Measurements from ENCODE around the gene SPAG7.

Gene SPAG7

DNA sequence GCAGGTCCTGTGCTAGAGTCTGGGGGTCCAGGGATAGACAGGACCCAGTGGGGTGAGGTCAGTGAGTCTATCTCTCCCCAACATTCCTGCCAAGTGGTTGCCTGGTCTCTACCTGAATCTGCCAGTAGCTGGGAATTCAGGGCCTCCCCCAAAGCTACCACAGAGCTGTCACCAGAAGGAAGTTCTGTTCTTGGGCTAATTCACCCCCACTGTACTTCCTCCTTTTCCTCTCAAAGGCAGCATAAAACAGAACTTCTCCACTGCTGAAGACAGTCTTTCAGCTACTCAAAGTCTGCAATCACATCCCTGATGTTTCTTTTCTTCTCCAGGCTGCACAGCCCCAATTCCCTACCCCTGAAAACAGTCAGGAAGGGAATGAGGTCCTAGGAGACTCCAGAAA, 11.1 kb upstream of the SPAG7 start:
- in situ Hi-C loops (cut with MboI; ENCODE audit: low sequenced_read_pairs), result no loop called here

DNA sequence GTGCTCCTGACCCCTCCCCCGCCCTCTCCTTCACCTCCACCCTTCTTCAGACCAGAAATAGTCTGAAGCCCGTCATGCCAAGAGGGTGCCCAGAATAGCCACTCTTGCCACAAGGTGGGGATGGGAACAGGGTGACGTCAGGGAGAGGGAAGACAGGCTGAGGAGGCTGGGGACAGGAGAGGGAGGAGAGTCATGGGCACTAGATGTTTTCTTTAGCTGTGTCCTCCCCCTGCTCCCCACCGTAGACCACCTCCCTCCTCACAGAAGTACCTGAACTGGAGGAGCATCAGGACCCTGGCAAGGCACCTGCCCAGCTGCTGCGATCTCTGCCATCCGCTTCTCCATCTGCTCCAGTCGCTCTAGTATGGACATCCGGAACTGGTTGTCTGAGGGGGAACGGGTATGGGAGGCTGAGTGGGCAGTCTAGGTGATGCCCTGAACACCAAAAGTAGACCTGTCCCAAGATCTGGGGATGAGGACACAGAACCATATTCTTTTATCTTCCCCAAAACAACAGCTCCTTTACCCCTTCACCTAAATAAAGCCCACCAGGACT, 6.6 kb upstream of the SPAG7 start:
- in situ Hi-C loops (cut with MboI; ENCODE audit: low sequenced_read_pairs), result no loop called here

DNA sequence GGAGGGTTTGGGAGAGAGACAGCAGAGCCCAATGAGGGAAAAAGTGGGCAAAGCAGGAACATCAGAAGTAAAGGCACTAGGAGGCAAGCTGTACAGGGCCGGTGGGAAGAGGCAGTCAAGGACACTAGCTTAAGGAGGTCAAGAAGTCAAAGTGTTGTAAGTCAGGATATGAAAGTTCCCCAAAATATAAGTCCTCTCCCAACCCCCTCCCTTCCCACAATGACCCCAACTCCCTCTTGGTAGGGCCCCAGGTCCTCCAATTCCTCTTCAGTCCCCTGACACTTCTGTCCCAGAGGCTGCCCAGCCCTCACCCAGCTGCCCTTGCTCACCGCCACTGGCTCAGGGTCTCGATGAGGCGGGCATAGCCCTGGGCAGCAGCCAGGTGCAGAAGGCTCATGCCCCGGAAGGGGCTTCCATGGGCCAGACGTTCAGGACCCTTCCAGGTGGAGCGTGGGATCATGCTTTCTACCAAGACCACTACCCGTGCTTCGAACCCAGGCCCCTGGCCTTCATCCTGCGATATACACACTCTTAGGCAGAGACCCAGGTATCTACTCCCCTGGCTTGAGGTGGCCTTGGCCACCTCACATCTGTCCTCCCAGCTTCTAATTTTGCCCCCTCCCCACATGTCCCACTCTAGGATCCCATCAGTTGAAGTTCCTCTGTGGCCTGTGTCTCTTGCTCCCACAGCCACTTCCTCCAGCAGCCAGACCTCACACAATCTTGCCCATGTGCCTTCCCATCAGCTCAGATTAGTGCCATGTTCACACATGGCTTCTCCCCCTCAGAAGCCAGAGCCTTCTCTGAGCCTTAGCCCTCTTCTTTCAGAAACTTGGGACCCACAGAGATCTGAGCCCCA, 5.9 kb upstream of the SPAG7 start:
- in situ Hi-C loops (cut with MboI; ENCODE audit: low sequenced_read_pairs), result no loop called here

DNA sequence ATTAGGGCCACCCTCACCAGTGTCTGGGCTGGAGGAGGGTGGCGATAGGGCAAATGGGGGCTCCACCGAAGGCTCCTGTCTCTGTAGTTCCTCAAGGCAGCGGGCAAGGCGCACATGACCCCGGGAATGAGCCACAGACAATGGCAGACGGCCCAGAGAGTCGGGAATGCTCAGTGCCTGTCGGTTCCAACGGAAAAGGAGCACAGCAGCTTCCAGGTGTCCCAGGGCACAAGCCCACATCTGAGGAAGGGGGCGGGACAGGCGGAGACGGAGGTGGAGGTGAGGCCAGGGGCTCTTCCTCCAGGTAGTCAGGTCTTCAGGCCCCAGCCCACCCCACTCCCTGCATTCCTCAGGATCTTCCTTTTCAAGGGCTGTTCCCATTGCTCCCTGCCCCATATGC, 5.1 kb upstream of the SPAG7 start:
- in situ Hi-C loops (cut with MboI; ENCODE audit: low sequenced_read_pairs), result no loop called here

DNA sequence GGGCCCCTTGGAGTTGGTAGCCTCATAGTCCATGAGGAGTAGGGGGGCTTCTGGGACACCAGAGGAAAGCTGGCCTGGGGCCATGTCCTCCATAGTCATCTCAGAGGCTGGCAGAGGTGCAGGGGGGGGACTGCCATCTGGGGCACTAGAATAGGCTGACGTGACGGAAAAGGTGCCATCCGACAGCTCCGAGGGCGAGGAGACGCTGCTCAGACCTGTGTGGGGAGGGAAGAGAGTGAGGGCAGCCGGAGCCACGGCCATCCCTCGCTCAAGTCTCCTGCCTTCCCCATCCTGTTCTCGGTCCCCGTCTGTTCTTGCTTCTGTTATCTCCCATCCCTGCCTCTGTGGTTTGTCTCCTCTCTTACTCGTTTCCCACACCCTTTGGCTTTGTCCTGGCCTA, 4.7 kb upstream of the SPAG7 start:
- in situ Hi-C loops (cut with MboI; ENCODE audit: low sequenced_read_pairs), result no loop called here

DNA sequence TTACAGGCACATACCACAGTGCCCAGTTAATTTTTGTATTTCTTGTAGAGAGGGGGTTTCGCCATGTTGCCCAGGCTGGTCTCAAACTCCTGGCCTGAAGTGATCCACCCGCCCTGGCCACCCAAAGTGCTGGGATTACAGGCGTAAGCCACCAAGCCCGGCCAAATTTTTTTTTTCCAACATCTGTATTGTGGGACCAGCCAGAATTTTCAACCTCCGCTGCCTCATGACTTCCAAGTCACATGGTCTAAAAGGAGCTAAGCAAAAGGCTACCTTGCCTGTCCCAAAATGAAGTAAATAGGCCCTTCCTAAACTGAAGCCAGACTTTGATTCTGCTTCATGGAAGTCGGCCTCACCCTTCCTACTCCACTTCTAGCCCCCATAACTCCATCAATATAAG, 4.2 kb upstream of the SPAG7 start:
- in situ Hi-C loops (cut with MboI; ENCODE audit: low sequenced_read_pairs), result no loop called here

DNA sequence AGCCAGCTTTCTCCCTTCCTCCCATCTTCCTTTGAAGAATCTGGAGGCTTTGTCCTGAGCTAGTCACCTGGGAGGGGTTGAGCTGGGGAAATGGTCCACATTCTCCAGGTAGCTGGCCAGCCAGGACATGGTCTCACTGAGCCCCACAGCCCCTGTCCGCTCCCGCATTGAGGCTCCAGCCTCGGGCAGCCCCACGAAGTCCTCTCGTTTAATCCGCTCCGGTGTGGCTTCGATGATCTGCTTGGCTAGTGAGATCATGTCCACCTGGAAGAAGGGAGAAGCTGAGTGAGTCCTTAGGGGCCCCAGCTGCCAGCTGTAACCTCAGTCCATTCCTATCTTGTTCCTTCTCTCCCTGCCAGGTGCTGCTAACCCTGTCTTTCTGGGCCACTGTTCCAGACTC, 2.7 kb upstream of the SPAG7 start:
- in situ Hi-C loops (cut with MboI; ENCODE audit: low sequenced_read_pairs), result no loop called here

DNA sequence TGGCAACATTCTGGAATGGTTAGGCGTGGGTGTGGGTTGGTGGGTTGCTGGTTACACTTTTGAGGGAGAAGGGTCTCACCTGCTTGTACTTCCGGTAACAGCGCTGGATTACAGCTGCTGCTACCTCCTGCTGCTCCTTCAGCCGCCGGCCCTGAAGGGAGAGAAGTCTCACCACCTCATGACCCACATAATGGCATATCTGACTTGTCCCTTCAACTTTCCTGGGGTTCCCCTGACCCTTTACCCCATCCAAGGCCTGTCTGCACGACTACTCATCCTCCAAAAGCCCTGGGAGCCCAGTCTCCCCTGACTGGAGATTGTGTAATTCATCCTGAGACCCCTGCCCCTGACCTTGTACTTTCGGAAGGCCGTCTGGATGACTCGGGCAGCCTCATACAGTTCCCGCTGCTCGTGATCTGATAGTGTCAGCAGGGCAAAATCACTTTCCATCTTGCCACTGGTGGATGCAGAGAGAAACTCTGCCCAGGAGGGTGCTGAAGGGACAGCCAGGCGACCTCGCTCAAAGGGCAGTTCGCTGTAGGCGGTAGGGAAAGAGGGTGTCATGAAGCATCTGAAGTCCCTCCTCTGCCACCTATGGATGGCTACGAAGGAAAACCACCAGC, 2.0 kb upstream of the SPAG7 start:
- in situ Hi-C loops (cut with MboI; ENCODE audit: low sequenced_read_pairs), result no loop called here

DNA sequence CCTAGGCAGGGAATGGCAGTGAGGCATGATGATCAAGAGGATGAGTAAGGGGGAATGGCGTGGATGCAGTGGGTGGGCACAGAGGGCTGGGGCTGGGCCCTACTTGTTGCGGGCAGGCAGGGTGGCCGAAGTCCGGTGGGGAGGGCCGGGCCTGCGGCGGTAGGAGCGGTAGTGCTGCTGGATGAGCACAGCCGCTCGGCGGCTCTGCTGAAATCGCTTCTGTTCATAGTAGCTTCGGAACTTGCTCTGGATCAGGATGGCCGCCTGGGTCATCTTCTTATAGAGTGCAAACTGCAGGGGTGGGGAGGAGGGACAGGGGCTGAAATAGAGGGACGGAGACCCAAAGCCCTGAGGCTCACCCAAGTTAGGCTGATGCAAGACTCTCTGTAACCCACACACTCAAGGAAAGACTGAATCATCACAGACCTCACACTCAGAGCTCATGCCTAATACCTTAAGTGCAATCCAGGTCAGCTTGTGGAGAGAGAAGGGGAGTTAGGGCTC, 1.5 kb upstream of the SPAG7 start:
- in situ Hi-C loops (cut with MboI; ENCODE audit: low sequenced_read_pairs), result no loop called here

DNA sequence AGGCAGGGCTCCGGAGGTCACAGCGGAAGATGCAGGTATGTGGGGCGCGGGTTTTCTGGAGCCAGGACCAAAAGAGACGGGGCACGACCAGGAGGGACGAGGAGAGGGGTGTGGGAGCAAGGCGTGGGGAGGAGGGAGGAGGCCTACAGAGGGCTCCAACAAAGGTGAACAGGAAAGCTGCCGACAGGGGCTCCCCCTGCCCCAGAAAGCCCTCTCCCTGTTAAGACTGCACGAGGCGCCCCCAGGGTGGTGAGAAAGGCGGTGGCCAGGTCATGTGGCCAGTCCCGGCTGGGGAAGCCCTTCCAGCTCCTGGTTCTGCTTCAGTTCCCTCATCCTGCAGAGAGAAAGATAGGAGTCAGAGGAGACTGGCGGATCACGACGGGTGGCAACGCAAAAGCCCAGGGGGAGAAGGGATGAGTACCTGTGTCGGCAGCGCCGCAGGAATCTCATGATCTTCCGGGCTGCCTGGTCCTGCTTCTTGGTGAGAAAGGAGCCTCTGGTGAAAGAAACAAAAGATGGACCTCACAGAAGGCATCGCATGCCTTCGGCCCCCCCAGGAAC, 949 bp upstream of the SPAG7 start:
- in situ Hi-C loops (cut with MboI; ENCODE audit: low sequenced_read_pairs), result no loop called here

DNA sequence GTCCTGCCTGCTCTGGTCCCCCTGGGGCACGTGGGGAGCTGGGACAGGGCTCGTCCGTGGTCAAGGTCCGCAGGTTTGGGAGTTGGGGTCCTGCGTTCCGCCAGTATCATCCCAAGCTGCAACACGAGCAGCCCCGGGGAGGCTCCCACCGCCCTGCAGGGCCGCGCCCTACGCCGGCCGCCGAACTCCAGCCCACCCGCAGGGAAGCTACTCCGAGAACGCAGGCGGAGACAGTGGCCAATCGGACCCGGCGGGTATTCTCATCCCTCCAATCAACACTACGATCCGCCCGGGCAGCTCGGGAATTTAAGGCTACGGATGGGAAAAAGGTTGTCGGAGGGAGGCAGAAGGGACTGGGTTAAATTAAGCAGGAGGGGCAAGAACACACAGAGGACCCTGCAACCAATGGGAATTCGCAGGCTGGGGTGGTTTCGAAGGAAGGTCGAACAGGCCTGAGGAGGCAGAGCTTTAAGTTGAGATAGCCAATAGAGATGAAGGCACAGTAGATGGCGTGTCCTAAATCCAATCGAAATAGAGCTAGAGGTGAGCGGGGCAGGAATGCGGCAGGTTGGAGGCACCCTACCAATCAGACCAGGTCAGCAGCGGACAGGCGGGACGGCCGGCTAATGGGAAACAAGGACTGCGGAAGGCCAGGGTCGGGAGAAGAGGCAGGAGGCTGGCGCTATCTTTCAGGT, 626 bp downstream of the SPAG7 start:
- in situ Hi-C loops (cut with MboI; ENCODE audit: low sequenced_read_pairs), result no loop called here

DNA sequence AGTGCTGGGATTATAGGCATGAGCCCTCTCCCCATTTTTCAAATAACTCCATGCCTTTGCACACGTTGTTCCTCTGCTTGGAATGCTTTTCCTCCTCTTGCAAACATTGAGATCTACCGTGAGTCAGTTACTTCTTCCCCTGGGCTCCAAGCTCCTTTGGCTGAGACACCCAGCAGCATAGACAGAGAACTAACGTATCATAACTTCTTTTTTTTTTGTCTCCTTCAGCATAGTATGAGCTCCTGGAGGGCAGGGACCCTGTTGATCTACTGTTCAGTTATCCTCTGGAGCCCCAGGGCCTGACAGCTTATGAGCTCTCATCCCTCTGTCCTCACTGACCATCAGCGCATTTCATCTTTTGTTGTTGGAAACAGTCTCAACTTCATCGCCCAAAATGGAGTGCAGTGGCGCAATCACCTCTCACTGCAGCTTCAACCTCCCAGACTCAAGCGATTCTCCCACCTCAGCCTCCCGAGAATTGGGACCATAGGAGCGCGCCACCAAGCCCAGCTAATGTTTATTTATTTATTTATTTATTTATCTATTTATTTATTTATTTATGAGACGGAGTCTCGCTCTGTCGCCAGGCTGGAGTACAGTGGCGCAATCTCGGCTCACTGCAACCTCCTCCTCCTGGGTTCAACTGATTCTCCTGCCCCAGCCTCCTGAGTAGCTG, 2.2 kb downstream of the SPAG7 start:
- in situ Hi-C loops (cut with MboI; ENCODE audit: low sequenced_read_pairs), result no loop called here

DNA sequence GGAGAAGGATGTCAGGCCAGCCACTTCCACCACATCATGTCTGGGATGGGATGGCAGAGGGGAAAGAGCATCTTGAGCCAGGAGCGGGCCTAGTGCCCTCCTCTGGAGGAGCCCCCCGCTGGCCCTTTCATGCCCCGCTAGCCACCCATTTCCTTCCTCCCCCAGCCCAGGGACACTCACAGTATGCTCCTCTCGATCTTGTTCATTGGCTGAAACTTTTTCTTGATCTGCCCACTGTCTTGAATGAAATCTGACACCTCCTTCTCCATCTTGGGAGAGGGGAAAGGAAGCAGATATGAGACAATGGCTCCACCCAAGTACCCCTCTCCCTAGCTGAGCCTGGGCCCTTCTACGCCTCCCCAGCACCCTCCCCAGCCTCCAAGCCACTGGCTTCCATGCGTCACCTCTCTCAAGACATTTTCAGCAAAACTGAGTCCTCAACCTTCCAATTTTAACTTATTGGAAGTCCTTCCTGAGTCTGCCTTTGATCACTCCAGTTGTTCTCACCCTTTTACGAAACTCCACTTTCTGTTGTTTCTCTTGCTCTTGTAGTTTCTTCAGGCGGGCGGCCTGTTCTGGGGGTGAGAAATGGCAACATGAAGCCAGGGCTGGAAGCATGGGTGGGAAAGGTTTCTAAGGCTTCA, 7.2 kb downstream of the SPAG7 start:
- in situ Hi-C loops (cut with MboI; ENCODE audit: low sequenced_read_pairs), result no loop called here

DNA sequence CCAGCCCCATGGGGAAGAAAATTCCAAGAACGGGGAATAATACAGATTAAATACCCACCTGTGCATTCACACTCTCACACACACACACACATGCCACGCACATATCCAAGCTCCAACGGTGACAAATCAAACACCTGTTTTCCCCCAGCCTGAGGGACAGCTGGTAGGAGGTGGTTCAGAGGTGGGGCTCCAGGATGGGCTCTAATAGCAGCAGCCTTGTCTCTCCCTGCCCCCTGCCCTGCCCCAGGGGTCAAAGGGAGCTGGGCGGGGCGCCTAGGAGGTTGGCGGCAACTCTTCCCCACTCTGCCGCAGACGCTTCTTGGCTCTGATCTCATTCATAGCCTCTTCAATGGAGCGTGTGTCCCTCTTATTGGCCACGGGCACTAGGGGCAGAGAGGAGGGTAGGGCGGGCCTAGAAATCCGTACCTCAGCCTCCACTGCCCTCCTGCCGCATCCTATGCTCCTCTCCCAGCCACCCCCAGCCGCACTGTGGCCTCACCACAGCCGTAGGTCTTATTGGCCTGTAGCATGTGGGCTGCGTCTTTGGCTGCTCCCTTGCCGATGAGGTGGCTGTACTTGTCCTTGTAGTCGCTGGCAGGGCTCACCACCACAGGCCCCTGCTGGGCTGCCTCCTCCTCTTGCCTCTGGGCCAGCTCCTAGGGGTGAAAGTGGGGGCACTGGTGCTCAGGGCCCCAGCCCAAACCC, 8.2 kb downstream of the SPAG7 start:
- in situ Hi-C loops (cut with MboI; ENCODE audit: low sequenced_read_pairs), result no loop called here

DNA sequence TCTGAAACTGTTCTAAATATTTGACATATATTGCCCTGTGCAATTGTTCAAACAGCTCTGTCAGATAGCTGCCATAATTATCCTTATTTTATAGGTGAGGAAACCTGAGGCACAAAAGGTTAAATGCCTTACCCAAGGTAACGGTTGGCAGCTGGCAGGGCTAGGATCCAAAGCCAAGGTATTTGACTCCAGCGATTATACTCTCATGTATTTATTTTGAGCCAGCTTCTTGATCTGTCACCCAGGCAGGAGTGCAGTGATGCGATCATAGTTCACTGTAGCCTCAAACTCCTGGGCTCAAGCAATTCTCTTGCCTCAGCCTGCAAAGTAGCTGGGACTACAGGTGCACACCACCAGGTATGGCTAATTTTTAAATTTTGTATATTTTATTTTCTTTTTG, 9.5 kb downstream of the SPAG7 start:
- in situ Hi-C loops (cut with MboI; ENCODE audit: low sequenced_read_pairs), result no loop called here

DNA sequence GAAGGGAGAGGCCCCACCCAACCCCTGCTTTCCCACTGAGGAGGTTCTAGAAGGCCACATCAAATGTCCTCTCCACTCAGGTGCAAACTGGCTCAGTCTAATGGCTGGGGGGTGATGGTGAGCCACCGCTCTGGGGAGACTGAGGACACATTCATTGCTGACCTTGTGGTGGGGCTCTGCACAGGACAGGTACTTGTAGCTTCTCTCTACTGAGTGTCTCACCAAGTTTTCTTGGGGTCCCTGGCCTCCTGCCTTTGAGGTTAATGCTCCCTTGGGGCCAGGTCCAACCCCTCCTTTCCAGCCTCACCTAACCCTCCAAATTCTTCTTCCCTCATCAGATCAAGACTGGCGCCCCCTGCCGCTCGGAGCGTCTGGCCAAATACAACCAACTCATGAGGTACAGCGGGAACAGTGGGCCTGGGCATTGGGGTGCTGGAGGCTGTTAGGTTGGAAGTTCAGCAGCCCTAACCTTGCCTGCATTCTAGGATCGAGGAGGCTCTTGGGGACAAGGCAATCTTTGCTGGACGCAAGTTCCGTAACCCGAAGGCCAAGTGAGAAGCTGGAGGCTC, 11.0 kb downstream of the SPAG7 start:
- in situ Hi-C loops (cut with MboI; ENCODE audit: low sequenced_read_pairs), result no loop called here

DNA sequence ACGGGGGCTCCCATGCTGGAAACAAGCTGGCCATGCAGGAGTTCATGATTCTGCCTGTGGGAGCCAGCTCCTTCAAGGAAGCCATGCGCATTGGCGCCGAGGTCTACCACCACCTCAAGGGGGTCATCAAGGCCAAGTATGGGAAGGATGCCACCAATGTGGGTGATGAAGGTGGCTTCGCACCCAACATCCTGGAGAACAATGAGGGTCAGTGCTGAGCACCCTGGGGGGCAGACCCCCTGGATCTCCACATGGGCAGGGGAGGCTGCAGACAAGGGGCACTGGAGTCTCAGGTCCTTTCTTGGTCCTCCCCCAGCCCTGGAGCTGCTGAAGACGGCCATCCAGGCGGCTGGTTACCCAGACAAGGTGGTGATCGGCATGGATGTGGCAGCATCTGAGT, 12.5 kb downstream of the SPAG7 start:
- in situ Hi-C loops (cut with MboI; ENCODE audit: low sequenced_read_pairs), result no loop called here

DNA sequence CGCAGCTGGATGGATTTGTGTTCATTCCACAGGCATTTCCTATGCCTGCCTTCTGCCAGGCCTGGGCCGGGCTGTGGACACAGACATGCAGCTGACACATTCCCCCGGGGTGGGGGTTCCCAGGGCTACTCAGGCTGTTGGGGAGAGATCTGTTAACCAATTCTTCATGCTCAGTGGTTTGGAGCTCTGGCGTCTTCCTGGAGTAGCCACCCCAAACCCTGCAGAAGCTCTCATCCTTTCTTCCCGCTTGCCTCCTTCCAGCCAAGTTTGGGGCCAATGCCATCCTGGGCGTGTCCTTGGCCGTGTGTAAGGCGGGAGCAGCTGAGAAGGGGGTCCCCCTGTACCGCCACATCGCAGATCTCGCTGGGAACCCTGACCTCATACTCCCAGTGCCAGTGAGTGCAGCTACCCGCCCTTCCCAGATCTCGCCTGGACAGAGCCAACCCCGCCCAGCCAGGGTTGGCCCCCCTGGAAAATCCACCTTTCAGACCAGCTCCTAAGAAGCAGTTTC, 14.1 kb downstream of the SPAG7 start:
- in situ Hi-C loops (cut with MboI; ENCODE audit: low sequenced_read_pairs), result no loop called here

DNA sequence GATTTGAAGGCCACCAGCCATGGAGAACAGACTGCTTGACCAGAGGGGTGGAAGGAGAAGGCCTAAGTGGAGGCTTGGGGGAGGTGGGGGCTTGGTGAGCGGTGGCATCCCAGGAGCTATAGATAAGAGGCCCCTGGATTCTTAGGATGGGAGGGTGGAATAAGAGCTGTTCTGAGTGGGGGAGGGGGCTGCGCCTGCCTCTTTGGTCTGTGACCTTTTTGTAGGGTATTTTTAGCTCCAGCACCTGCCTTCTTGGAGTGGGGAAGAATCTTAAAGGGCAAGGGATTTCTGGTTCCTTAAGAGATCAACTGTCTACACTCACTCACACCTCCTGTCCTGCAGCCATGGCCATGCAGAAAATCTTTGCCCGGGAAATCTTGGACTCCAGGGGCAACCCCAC, 16.1 kb downstream of the SPAG7 start:
- in situ Hi-C loops (cut with MboI; ENCODE audit: low sequenced_read_pairs), result no loop called here

Data from HL-60/S4 treated with phorbol 12-myristate 13-acetate at 8.2 ng/mL for 4 days and 3 days (cell line).